HG03139 (cell line): ENCODE results near the gene MTHFSD.

Source experiments
- ATAC-seq: cut with Tn5 transposase; IDR thresholded peaks from one replicate; pipeline ENCODE4 v1.9.1; 2021; ENCODE audit not compliant: unreplicated experiment

The MTHFSD gene

GRCh38 chr16:86515777-86516622, 39.0 kb downstream of the MTHFSD start:
- no peak for ATAC-seq

DNA sequence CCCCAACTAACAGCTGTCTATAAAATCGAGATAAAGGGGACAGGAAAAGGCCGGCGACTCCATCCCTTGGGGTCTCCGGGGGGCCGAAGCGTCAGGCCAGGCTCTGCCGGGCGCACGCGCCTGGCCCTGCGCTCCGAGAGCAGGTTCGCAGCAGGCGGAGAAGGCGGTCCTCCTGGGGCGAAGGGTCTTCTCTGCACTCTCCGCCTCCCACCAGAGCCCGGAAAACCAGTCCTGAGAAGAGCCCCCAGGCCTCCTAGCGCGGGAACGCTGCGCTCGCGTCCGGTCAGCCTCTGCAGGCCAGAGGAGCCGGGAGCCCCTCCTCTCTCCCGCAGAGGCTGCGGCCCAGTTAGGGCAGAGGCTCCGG, 39.6 kb downstream of the MTHFSD start:
- ATAC-seq: no peak

GRCh38 chr16:86514481-86515376, 40.3 kb downstream of the MTHFSD start:
- no peak for ATAC-seq

GRCh38 chr16:86513471-86514277, 41.4 kb downstream of the MTHFSD start:
- no peak for ATAC-seq

DNA sequence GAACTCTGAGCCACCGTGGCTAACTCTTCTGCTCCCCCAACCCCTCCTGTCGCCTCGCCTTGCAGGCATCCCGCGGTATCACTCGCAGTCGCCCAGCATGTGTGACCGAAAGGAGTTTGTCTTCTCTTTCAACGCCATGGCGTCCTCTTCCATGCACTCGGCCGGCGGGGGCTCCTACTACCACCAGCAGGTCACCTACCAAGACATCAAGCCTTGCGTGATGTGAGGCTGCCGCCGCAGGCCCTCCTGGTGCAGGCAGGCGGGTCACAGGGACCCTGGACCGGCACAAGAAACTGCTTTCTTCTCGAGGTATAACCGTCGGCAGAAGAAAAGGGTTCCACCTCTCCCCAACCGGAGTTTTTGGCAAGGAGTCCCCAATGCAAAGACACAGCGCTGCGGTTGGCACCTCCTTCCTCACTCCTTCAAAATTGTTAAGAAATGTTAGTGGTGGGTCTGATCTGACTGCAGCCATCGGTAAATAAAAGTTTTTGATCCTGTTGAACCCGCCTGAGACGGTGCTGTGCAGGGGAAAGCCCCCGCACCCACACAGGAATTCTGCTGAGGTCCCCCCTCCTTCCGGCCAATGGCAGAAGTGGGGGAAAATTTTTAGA, 42.1 kb downstream of the MTHFSD start:
- no peak for ATAC-seq

GRCh38 chr16:86512301-86512859, 42.7 kb downstream of the MTHFSD start:
- no peak for ATAC-seq

- no peak for ATAC-seq
Observed at GRCh38 chr16:86511317-86512161, 43.5 kb downstream of the MTHFSD start.

DNA sequence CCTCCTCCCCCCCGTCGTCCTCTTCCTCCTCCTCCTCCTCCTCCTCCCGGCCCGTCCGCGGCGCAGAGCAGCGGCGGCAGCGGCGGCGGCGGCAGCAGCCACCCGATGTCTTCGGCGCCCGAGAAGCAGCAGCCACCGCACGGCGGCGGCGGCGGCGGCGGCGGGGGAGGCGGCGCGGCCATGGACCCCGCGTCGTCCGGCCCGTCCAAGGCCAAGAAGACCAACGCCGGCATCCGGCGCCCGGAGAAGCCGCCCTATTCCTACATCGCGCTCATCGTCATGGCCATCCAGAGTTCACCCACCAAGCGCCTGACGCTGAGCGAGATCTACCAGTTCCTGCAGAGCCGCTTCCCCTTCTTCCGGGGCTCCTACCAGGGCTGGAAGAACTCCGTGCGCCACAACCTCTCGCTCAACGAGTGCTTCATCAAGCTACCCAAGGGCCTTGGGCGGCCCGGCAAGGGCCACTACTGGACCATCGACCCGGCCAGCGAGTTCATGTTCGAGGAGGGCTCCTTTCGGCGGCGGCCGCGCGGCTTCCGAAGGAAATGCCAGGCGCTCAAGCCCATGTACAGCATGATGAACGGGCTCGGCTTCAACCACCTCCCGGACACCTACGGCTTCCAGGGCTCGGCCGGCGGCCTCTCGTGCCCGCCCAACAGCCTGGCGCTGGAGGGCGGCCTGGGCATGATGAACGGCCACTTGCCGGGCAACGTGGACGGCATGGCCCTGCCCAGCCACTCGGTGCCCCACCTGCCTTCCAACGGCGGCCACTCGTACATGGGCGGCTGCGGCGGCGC, 44.4 kb downstream of the MTHFSD start, which contains the start of gene FOXF1:
Gene FOXF1 (plus strand): TSS at position 63 of the 797 bp plus-strand sequence. CDS start 43 bp downstream, at position 106.
- ATAC-seq: no peak

- no peak for ATAC-seq
Observed at GRCh38 chr16:86509759-86510464, 45.1 kb downstream of the MTHFSD start.

DNA sequence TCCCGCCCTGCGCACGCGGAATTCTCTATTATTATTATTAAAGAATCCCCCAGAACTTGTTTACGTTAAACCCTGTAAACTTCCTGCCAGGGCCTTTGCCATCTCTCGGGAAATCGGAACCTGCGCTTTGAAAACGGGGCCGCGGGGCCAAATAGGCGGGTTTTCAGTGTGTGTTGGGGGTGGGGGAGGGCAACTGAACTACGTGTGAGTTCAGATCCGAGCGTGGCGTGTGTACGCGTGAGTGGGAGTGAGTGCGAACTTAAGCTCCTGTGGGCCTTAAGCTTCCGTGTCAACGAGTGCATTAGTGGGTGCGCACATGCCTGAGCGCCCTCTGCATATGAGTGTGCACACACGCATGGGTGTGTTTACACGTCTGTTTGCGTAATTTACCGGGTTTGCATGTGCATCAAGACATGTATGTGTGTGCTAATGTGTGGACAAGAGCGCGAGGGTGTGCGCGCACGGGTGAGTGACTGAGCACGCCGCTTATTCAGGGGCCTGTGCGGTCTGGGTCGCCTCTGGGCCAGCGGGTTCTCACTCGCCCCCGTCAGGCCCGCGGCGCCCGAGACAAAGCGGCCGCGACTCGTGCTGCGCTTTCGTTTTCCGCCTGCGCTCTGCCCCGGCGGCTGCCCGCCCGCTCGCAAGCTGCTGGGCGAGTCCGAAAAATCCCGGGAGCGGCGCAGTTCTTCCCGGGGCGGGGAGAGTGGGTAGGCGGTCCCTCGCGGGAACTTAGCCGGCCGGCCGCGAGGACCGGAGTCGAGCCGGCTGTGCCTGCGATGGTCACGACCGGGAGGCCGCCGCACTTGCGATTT, 45.9 kb downstream of the MTHFSD start:
- no peak for ATAC-seq

GRCh38 chr16:86508028-86508946, 46.7 kb downstream of the MTHFSD start:
- ATAC-seq: no peak

DNA sequence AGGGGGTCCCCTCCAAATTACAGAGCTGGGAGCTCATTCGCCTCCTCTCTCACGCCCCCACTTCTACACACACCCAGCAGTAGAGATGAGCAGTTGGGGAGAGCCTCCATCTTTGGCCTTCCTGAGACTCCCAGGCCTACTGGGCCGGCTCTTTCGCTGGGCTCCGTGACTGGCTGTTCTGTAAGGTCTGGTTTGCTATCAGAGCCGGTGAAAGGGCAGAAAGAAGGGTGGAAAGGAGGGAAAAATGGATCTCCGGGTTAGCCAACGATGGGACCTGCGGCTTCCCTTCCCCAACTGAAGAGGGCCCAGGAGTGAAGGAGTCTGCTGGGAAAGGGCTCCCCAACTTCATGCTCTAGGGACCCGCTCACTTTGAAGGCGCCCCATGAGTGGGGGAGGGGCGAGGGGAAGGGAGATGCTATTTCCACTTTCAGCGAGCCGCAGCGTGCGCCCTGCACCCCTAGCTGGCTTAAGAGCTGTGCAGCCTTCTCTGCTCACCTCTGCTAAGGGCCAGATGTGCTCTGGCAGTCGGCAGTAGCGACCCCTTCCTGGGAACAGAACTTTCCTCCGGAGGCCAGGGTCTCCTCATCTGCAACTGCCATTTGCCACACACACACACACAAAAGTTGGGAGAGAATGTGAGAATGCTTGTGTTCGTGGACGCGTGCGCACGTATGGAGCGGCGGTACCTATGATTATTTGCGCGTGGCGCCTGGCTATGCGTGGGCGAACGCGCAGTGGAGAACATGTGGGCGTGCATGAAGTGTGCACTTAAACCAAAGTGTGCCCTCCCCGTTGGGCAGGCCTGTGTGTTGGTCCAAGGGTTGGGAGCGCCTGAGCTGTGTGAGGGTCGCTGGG, 47.6 kb downstream of the MTHFSD start:
- no peak for ATAC-seq

DNA sequence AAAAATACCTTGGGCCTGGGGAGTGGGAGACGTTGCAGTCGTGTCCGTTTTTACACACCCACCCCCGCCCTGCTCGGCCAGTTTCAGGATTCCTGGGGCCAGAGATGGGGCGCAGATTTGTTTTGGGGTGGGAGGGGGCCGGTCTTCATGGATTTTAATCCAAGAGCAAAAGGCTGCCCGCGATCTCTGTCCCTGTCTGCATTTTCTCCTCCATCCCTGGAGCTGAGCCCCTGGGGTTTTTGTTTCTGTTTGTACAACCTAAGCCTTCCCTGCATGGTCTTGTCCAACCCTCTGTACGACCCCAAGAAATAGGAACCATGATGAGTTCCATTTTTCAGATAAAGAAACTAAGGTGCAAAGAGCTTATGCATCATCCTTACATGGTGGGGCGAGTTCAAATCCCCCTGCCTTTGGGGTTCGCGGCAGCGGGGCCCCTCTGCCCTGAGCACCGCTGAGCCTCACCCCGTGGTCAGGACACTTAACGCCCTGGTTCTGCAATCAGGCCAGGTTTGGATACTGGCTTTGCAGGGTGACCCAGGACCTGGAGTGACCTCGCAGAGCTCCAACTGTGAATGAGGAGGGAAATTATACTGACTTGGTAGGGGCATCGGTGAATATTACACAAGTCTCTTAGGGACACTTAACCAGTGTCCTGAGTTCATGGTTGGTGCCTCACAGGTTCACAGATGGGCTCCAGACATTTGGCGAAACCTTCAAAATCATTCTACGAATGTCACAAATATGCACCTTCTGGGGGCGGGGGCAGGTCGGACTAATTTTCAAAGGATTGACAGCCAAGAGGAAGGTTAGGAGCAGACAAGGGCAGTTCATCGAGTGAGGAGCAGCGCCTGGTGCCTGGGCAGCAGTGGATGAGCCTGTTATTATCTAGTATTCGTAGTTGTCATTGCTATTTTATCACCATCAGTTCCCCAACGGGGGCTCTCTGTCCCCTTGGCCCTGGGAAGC, 48.9 kb downstream of the MTHFSD start:
- no peak for ATAC-seq
